Suprapubic skin (tissue), 4 donors: ENCODE data around the gene SYNE2. TPM values are rescaled to one million over a fixed set of nuclear protein-coding genes. Genes with fewer than 3 reads are reported as not detected.

Experiments used
- DNase-seq, 2 donors: peaks; one replicate each; pipeline ENCODE4 v3.0.0-alpha.2; 2019; ENCODE audit warnings: low spot score in 2 of 2
- H3K27ac ChIP-seq: fragments of 200-600 bp; sonication (generic); one replicate; pipeline ENCODE4 v1.5.1; 2019
- H3K27me3 ChIP-seq: fragments of 200-600 bp; sonication (generic); one replicate; pipeline ENCODE4 v1.5.1; 2019
- H3K36me3 ChIP-seq: fragments of 200-600 bp; sonication (generic); one replicate; pipeline ENCODE4 v1.5.1; 2019
- H3K4me1 ChIP-seq: fragments of 200-600 bp; sonication (generic); one replicate; pipeline ENCODE4 v1.5.1; 2019
- H3K4me3 ChIP-seq: fragments of 200-600 bp; sonication (generic); one replicate; pipeline ENCODE4 v1.5.1; 2019; ENCODE audit warnings: mild to moderate bottlenecking
- H3K9me3 ChIP-seq: fragments of 200-600 bp; sonication (generic); one replicate; pipeline ENCODE4 v1.5.1; 2019
- CTCF ChIP-seq, 2 donors: fragments of 200-600 bp in 1 of 2; fragments of 450-650 bp in 1 of 2; sonication (generic) in 1 of 2; IDR thresholded peaks; one replicate each; pipeline ENCODE4 v1.5.1; 2016 to 2019; ENCODE audit warnings: antibody characterized with exemption in 2 of 2, mild to moderate bottlenecking in 1 of 2, moderate library complexity in 1 of 2
- EP300 ChIP-seq: sonication (generic); formaldehyde crosslinking; IDR thresholded peaks from one replicate; pipeline ENCODE4 v1.6.1; 2017; ENCODE audit warnings: antibody characterized with exemption
- POLR2A ChIP-seq, 2 donors: fragments of 450-650 bp; IDR thresholded peaks; one replicate each; pipeline ENCODE4 v1.6.1; 2017; ENCODE audit warnings: antibody characterized with exemption in 2 of 2, mild to moderate bottlenecking in 2 of 2, moderate library complexity in 2 of 2
- POLR2AphosphoS5 ChIP-seq, 3 donors: sonication (generic); formaldehyde crosslinking; IDR thresholded peaks; one replicate each; pipeline ENCODE4 v1.6.1; 2017; ENCODE audit warnings: antibody characterized with exemption in 3 of 3
- WGBS: methylation state at CpG from one replicate; pipeline ENCODE4 v1.1.5; 2018; 5-methylcytosine and 5-hydroxymethylcytosine counted together
- total RNA-seq, 4 donors: library from RNA; depleted of rRNA; stranded (reverse); fragments of >200 nt; gene quantifications; one replicate each; pipeline ENCODE4 v1.1.0, GENCODE V29; 2016

The SYNE2 gene
- total RNA-seq, 4 donors from 2014 or later = 234 to 658 (median 244) TPM

- H3K4me3 ChIP-seq = no peak overlapping the region
- 68% methylated on average over 3 of the region's 3 CpGs for WGBS
- DNase-seq = no peak
- no peaks in the 10 kb centered on the region for H3K27me3 ChIP-seq
- H3K36me3 ChIP-seq = no peaks in the 10 kb centered on the region
- TF ChIP-seq CTCF (IDR thresholded peaks at IDR 0.05) (no peak), EP300 (no peak), POLR2A (IDR thresholded peaks at IDR 0.05) (no peak), POLR2AphosphoS5 (IDR thresholded peaks at IDR 0.05) (no peak)
- no peaks in the 10 kb centered on the region for H3K9me3 ChIP-seq
- H3K4me1 ChIP-seq = no peaks in the 10 kb centered on the region
- no peak overlapping the region for H3K27ac ChIP-seq
Measured at GRCh38 chr14:64253672-64254071, 400.9 kb downstream of the SYNE2 start.

GRCh38 chr14:64255756-64256155 lies 403.0 kb downstream of the SYNE2 start:
- no peaks in the 10 kb centered on the region for H3K27me3 ChIP-seq
- no peak overlapping the region for H3K4me3 ChIP-seq
- no peak for TF ChIP-seq POLR2AphosphoS5 (IDR thresholded peaks at IDR 0.05)
- no peak for TF ChIP-seq EP300
- TF ChIP-seq CTCF (IDR thresholded peaks at IDR 0.05) = no peak
- TF ChIP-seq POLR2A (IDR thresholded peaks at IDR 0.05) = no peak
- H3K9me3 ChIP-seq = no peaks in the 10 kb centered on the region
- DNase-seq = no peak
- H3K4me1 ChIP-seq = no peaks in the 10 kb centered on the region
- WGBS = 79% methylated on average over 1 of the region's 1 CpG
- no peak overlapping the region for H3K27ac ChIP-seq
- H3K36me3 ChIP-seq = no peaks in the 10 kb centered on the region

GRCh38 chr14:64260418-64260817 lies 407.6 kb downstream of the SYNE2 start:
- Histone ChIP-seq H3K27me3 (no peaks in the 10 kb centered on the region), H3K36me3 (no peaks in the 10 kb centered on the region)
- 97% methylated on average over 20 of the region's 21 CpGs for WGBS

GRCh38 chr14:64265222-64265621 lies 412.4 kb downstream of the SYNE2 start:
- no peak for DNase-seq
- no peak overlapping the region for H3K4me3 ChIP-seq
- TF ChIP-seq POLR2A (IDR thresholded peaks at IDR 0.05) (no peak), EP300 (no peak)
- no peaks in the 10 kb centered on the region for H3K36me3 ChIP-seq
- H3K4me1 ChIP-seq = no peaks in the 10 kb centered on the region
- 89% methylated on average over 1 of the region's 1 CpG for WGBS
- no peak overlapping the region for H3K27ac ChIP-seq
- no peaks in the 10 kb centered on the region for H3K27me3 ChIP-seq
- no peaks in the 10 kb centered on the region for H3K9me3 ChIP-seq

More at GRCh38 chr14:64260418-64260817, 407.6 kb downstream of the SYNE2 start:
- H3K4me3 ChIP-seq = no peak overlapping the region
- H3K4me1 ChIP-seq = no peaks in the 10 kb centered on the region
- TF ChIP-seq EP300 (no peak), POLR2A (IDR thresholded peaks at IDR 0.05) (no peak), CTCF (IDR thresholded peaks at IDR 0.05) (no peak), POLR2AphosphoS5 (IDR thresholded peaks at IDR 0.05) (no peak)
- DNase-seq = no peak
- no peak overlapping the region for H3K27ac ChIP-seq
- no peaks in the 10 kb centered on the region for H3K9me3 ChIP-seq

DNA sequence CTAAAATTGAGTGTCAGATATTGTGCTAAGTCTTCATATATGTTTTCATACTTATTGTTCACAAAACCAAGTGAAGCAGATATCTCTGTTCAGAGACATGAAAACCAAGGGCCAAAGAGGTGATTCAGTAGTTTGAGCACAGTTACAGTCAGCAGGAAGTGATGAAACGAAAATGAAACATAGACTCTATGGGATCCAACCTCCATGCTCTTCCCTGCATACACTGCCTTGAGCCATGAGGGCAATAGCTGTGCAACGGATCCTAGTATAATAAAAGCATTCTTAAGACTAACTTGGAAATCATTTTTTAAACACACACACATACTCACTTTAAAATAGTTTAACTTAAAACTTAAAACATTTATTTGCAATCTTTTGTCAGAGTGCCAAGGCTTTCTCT lies 413.4 kb downstream of the SYNE2 start:
- no peak overlapping the region for H3K4me3 ChIP-seq
- 53% methylated on average over 2 of the region's 2 CpGs for WGBS
- DNase-seq = no peak

More for the DNA sequence above, 413.4 kb downstream of the SYNE2 start:
- Histone ChIP-seq H3K4me1 (no peaks in the 10 kb centered on the region), H3K36me3 (no peaks in the 10 kb centered on the region), H3K27me3 (no peaks in the 10 kb centered on the region), H3K27ac (no peak overlapping the region), H3K9me3 (no peaks in the 10 kb centered on the region)
- no peak for TF ChIP-seq POLR2A (IDR thresholded peaks at IDR 0.05)
- TF ChIP-seq CTCF (IDR thresholded peaks at IDR 0.05) = no peak
- no peak for TF ChIP-seq POLR2AphosphoS5 (IDR thresholded peaks at IDR 0.05)
- TF ChIP-seq EP300 = no peak
